Measurements from ENCODE around the gene SYT12.

The SYT12 gene

DNA sequence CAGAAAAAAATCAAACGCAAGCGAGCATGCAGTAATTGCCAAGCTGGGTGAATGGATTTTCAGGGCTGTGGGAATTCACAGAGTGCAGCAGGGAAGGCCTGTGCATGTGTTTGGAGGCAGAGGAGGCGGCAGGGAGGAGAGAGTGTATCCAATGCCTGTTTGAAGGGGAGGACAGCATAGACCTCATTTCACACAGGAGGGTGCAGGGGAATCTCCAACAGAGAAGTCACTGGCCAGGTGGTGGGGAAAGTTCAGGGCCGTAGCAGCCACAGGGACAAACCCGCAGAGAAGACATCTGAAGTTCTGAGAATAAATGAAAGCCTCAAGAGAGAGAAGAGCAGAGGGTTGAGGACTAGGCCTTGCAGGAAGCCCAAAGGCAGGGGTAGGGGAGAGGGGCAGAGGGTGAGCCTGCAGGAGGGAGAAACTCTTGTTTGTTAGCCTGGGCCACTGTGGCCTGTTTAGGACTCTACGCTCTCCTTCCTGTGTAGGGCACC, 76.9 kb downstream of the SYT12 start:
- H4K20me1 ChIP-seq (ENCODE audit: control insufficient read depth, insufficient read depth, low read depth, low read length), result no peaks in the 10 kb centered on the region
- H3K27me3 ChIP-seq (ENCODE audit: control insufficient read depth, low read length), result 0 out of 2 replicates have a peak, but pooled peaks cover 5% of the 10 kb centered on the region
- TF ChIP-seq, protein P1, sequence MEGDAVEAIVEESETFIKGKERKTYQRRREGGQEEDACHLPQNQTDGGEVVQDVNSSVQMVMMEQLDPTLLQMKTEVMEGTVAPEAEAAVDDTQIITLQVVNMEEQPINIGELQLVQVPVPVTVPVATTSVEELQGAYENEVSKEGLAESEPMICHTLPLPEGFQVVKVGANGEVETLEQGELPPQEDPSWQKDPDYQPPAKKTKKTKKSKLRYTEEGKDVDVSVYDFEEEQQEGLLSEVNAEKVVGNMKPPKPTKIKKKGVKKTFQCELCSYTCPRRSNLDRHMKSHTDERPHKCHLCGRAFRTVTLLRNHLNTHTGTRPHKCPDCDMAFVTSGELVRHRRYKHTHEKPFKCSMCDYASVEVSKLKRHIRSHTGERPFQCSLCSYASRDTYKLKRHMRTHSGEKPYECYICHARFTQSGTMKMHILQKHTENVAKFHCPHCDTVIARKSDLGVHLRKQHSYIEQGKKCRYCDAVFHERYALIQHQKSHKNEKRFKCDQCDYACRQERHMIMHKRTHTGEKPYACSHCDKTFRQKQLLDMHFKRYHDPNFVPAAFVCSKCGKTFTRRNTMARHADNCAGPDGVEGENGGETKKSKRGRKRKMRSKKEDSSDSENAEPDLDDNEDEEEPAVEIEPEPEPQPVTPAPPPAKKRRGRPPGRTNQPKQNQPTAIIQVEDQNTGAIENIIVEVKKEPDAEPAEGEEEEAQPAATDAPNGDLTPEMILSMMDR (IDR thresholded peaks at IDR 0.05; ENCODE audit: low read depth, low read length, poor library complexity, severe bottlenecking), result no peak
- TF ChIP-seq EZH2phosphoT487 (IDR thresholded peaks at IDR 0.05; ENCODE audit: borderline replicate concordance, low read length), result no peak
- no peaks in the 10 kb centered on the region for H3K79me2 ChIP-seq (ENCODE audit: control insufficient read depth, low read length)
- H3K9me3 ChIP-seq (ENCODE audit: control insufficient read depth, insufficient read depth, low read length), result no peaks in the 10 kb centered on the region
- no peak overlapping the region for H3K27ac ChIP-seq (ENCODE audit: low read depth, low read length)
- H3K9me2 ChIP-seq (replicated peaks; ENCODE audit: control insufficient read depth, low read length), result no peaks in the 10 kb centered on the region
- H3K4me2 ChIP-seq (ENCODE audit: low read length), result no peak overlapping the region
- no peaks in the 10 kb centered on the region for H3F3A ChIP-seq (ENCODE audit: control insufficient read depth, insufficient read depth)
- H3K36me3 ChIP-seq (ENCODE audit: control insufficient read depth, low read length), result no peaks in the 10 kb centered on the region
- no peak overlapping the region for H3K4me3 ChIP-seq (ENCODE audit: low read length)
- peaks cover 20% of the 10 kb centered on the region for H3K4me1 ChIP-seq (ENCODE audit: control insufficient read depth, low read length)
